Measurements from ENCODE around the gene ZNF536.

ZNF536 gene

GRCh38 chr19:30449673-30450072, 77.5 kb downstream of the ZNF536 start:
- Histone ChIP-seq H3K9me3 (ENCODE audit: insufficient read depth, low read length) (no peaks in the 10 kb centered on the region), H3K4me3 (ENCODE audit: low read length) (no peak overlapping the region), H3K27ac (ENCODE audit: low read length) (no peak overlapping the region), H4K20me1 (ENCODE audit: insufficient read depth, low read length) (no peaks in the 10 kb centered on the region), H2AFZ (ENCODE audit: low read depth, low read length) (no peak overlapping the region), H3K4me2 (ENCODE audit: low read length) (no peak overlapping the region), H3K27me3 (ENCODE audit: low read depth, low read length) (peaks cover 16% of the 10 kb centered on the region), H3K4me1 (ENCODE audit: low read length) (no peaks in the 10 kb centered on the region), H3K79me2 (ENCODE audit: low read length) (no peaks in the 10 kb centered on the region), H3K9ac (ENCODE audit: low read length) (no peak overlapping the region), H3K36me3 (replicated peaks; ENCODE audit: low read depth, low read length) (no peaks in the 10 kb centered on the region)
- TF ChIP-seq CTCF (IDR thresholded peaks at IDR 0.05; ENCODE audit: low read depth, low read length) = no peak
- no peak for TF ChIP-seq EZH2phosphoT487 (IDR thresholded peaks at IDR 0.05; ENCODE audit: low read depth)

- no peaks in the 10 kb centered on the region for H4K20me1 ChIP-seq (ENCODE audit: insufficient read depth, low read length)
- no peak overlapping the region for H3K27ac ChIP-seq (ENCODE audit: low read length)
- H3K27me3 ChIP-seq (ENCODE audit: low read depth, low read length) = peaks cover 16% of the 10 kb centered on the region
- no peaks in the 10 kb centered on the region for H3K4me1 ChIP-seq (ENCODE audit: low read length)
- no peak overlapping the region for H3K4me2 ChIP-seq (ENCODE audit: low read length)
- H3K9ac ChIP-seq (ENCODE audit: low read length) = no peak overlapping the region
- no peaks in the 10 kb centered on the region for H3K79me2 ChIP-seq (ENCODE audit: low read length)
- no peak overlapping the region for H2AFZ ChIP-seq (ENCODE audit: low read depth, low read length)
- H3K36me3 ChIP-seq (replicated peaks; ENCODE audit: low read depth, low read length) = no peaks in the 10 kb centered on the region
- TF ChIP-seq EZH2phosphoT487 (IDR thresholded peaks at IDR 0.05; ENCODE audit: low read depth) = no peak
- TF ChIP-seq CTCF (IDR thresholded peaks at IDR 0.05; ENCODE audit: low read depth, low read length) = no peak
- no peaks in the 10 kb centered on the region for H3K9me3 ChIP-seq (ENCODE audit: insufficient read depth, low read length)
- no peak overlapping the region for H3K4me3 ChIP-seq (ENCODE audit: low read length)
Measured at GRCh38 chr19:30450100-30450499, 77.9 kb downstream of the ZNF536 start.

GRCh38 chr19:30450835-30451321, 78.7 kb downstream of the ZNF536 start:
- no peaks in the 10 kb centered on the region for H3K36me3 ChIP-seq (replicated peaks; ENCODE audit: low read depth, low read length)
- TF ChIP-seq CTCF (IDR thresholded peaks at IDR 0.05; ENCODE audit: low read depth, low read length) = no peak
- no peak for TF ChIP-seq EZH2phosphoT487 (IDR thresholded peaks at IDR 0.05; ENCODE audit: low read depth)
- H2AFZ ChIP-seq (ENCODE audit: low read depth, low read length) = no peak overlapping the region
- H3K79me2 ChIP-seq (ENCODE audit: low read length) = no peaks in the 10 kb centered on the region
- no peak overlapping the region for H3K4me2 ChIP-seq (ENCODE audit: low read length)
- H3K27me3 ChIP-seq (ENCODE audit: low read depth, low read length) = peaks cover 16% of the 10 kb centered on the region
- H4K20me1 ChIP-seq (ENCODE audit: insufficient read depth, low read length) = no peaks in the 10 kb centered on the region
- H3K4me3 ChIP-seq (ENCODE audit: low read length) = no peak overlapping the region
- no peaks in the 10 kb centered on the region for H3K9me3 ChIP-seq (ENCODE audit: insufficient read depth, low read length)
- no peak overlapping the region for H3K9ac ChIP-seq (ENCODE audit: low read length)
- no peak overlapping the region for H3K27ac ChIP-seq (ENCODE audit: low read length)
- H3K4me1 ChIP-seq (ENCODE audit: low read length) = no peaks in the 10 kb centered on the region

- Histone ChIP-seq H3K79me2 (ENCODE audit: low read length) (no peaks in the 10 kb centered on the region), H3K4me2 (ENCODE audit: low read length) (no peak overlapping the region), H3K4me3 (ENCODE audit: low read length) (no peak overlapping the region), H3K27ac (ENCODE audit: low read length) (no peak overlapping the region), H2AFZ (ENCODE audit: low read depth, low read length) (no peak overlapping the region), H3K27me3 (ENCODE audit: low read depth, low read length) (peaks cover 12% of the 10 kb centered on the region), H3K4me1 (ENCODE audit: low read length) (no peaks in the 10 kb centered on the region), H3K36me3 (replicated peaks; ENCODE audit: low read depth, low read length) (no peaks in the 10 kb centered on the region), H3K9me3 (ENCODE audit: insufficient read depth, low read length) (no peaks in the 10 kb centered on the region), H4K20me1 (ENCODE audit: insufficient read depth, low read length) (no peaks in the 10 kb centered on the region), H3K9ac (ENCODE audit: low read length) (no peak overlapping the region)
- no peak for TF ChIP-seq CTCF (IDR thresholded peaks at IDR 0.05; ENCODE audit: low read depth, low read length)
- TF ChIP-seq EZH2phosphoT487 (IDR thresholded peaks at IDR 0.05; ENCODE audit: low read depth) = no peak
Measured at GRCh38 chr19:30452931-30453330, 80.7 kb downstream of the ZNF536 start.

Measured in OCI-LY3 (cell line).